Prostate gland (tissue), 2 donors: ENCODE results near the gene ATXN1.

Experiments used
- CTCF ChIP-seq, 4 experiments: fragments of 200-600 bp in 2 of 4; fragments of 450-650 bp in 2 of 4; sonication (generic) in 2 of 4; IDR thresholded peaks; 1 replicate in 3 of 4; 2 replicates in 1 of 4; pipeline ENCODE4 v1.5.1; 2016 to 2019; ENCODE audit warnings: antibody characterized with exemption in 4 of 4, mild to moderate bottlenecking in 2 of 4, moderate library complexity in 2 of 4
- POLR2A ChIP-seq: fragments of 450-650 bp; IDR thresholded peaks from one replicate; pipeline ENCODE4 v1.6.1; 2016; ENCODE audit warnings: antibody characterized with exemption, mild to moderate bottlenecking
- POLR2AphosphoS5 ChIP-seq: sonication (generic); formaldehyde crosslinking; IDR thresholded peaks from one replicate; pipeline ENCODE4 v1.6.1; 2017; ENCODE audit warnings: antibody characterized with exemption

DNA sequence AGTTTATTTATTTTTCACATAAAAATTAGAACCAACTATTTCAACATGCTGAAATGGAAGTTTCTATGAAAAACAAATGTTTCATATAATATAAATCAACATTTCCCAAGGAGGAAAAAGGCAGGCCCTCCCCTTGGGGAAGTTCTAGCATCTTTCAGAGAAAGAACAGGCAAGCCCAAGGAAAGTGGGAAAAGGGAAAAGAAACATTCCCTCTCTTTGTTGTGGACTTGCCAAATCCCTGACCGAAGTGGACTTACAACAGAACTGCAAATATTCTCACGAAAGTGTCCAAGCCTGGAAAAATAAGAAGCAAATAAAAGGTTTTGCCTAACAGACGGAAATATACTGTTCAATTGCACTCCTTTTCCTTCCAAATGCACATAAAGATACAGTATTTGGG is 214.4 kb downstream of the ATXN1 start:
- no peak for TF ChIP-seq CTCF (IDR thresholded peaks at IDR 0.05)
- TF ChIP-seq POLR2AphosphoS5 = no peak
- no peak for TF ChIP-seq POLR2A
